ENCODE results near the gene MRPS18A. TPM values are rescaled to one million over a fixed set of nuclear protein-coding genes. Genes with fewer than 3 reads are reported as not detected.

MRPS18A gene
- total and polyA plus RNA-seq, 2 of the 8 experiments (the other 6 are each of a cell fraction or from before 2014, with no cell fraction given), result 48.3 to 121 TPM

- TF ChIP-seq USF2 (IDR thresholded peaks at IDR 0.05; ENCODE audit: low read length) (no peak), POLR2A (IDR thresholded peaks at IDR 0.05; ENCODE audit: control extremely low read depth in 1 of 2, low read depth in 2 of 2, low read length in 2 of 2) (no peak), BACH1 (IDR thresholded peaks at IDR 0.05; ENCODE audit: low read length) (no peak), SRF (IDR thresholded peaks at IDR 0.05; ENCODE audit: low read depth, low read length) (no peak), CEBPB (IDR thresholded peaks at IDR 0.05; ENCODE audit: low read depth, low read length) (no peak), TAF1 (IDR thresholded peaks at IDR 0.05; ENCODE audit: low read depth, low read length) (no peak), HDAC6 (IDR thresholded peaks at IDR 0.05; ENCODE audit: low read depth, low read length) (no peak), CHD7 (IDR thresholded peaks at IDR 0.05; ENCODE audit: insufficient replicate concordance, low read length) (no peak), FOSL1 (IDR thresholded peaks at IDR 0.05; ENCODE audit: insufficient read depth, low read depth, low read length) (no peak)
These were observed 47.4 kb downstream of the MRPS18A start (continued) for GRCh38 chr6:43639984-43640800.

Data from H1 (cell line).